HG02588 (cell line): Measurements from ENCODE around the gene NUP42.

Source experiments
- ATAC-seq: cut with Tn5 transposase; IDR thresholded peaks from one replicate; pipeline ENCODE4 v1.9.1; 2021; ENCODE audit warnings: mild to moderate bottlenecking, moderate library complexity; ENCODE audit not compliant: unreplicated experiment

The NUP42 gene

GRCh38 chr7:23232966-23233365, 51.1 kb downstream of the NUP42 start:
- no peak for ATAC-seq

GRCh38 chr7:23234569-23235296, 52.9 kb downstream of the NUP42 start:
- peak; percentile 97 for ATAC-seq

GRCh38 chr7:23235813-23236221, 54.0 kb downstream of the NUP42 start:
- no peak for ATAC-seq

- no peak for ATAC-seq
Measured at GRCh38 chr7:23237000-23237399, 55.2 kb downstream of the NUP42 start.

GRCh38 chr7:23238983-23239652, 57.3 kb downstream of the NUP42 start:
- no peak for ATAC-seq

- ATAC-seq: no peak
Measured at GRCh38 chr7:23239698-23240097, 57.9 kb downstream of the NUP42 start.

- ATAC-seq: no peak
Measured at GRCh38 chr7:23242321-23242720, 60.5 kb downstream of the NUP42 start.

- ATAC-seq: no peak
Measured at GRCh38 chr7:23242935-23243334, 61.1 kb downstream of the NUP42 start.

GRCh38 chr7:23246555-23246954, 64.7 kb downstream of the NUP42 start, which contains the start of gene GPNMB:
Gene GPNMB (plus strand): TSS chr7:23246775. CDS start chr7:23246858, 83 bp downstream.
- ATAC-seq: no peak

GRCh38 chr7:23247046-23247602, 65.3 kb downstream of the NUP42 start:
- ATAC-seq: no peak

GRCh38 chr7:23247603-23248335, 65.9 kb downstream of the NUP42 start:
- no peak for ATAC-seq

GRCh38 chr7:23249486-23249885, 67.6 kb downstream of the NUP42 start:
- no peak for ATAC-seq
